HCT116 (cell line): ENCODE results near the gene COBLL1.

Source experiments
- CTCF ChIP-seq, 3 experiments: fragments of 200-600 bp in 1 of 3; sonication (generic) in 1 of 3; IDR thresholded peaks in 2 of 3; conservative IDR thresholded peaks in 1 of 3; 2 replicates each; pipeline ENCODE4 v1.5.1; 2012 to 2017; ENCODE audit warnings: low read depth in 2 of 3, low read length in 2 of 3, antibody characterized with exemption in 1 of 3, borderline replicate concordance in 1 of 3, control low read depth in 1 of 3, mild to moderate bottlenecking in 1 of 3, mixed read lengths in 1 of 3, mixed run types in 1 of 3, moderate library complexity in 1 of 3; ENCODE audit not compliant: insufficient read depth in 1 of 3
- POLR2AphosphoS5 ChIP-seq: IDR thresholded peaks from 2 replicates; pipeline ENCODE4 v1.6.1; 2011; ENCODE audit warnings: mild to moderate bottlenecking, low read depth, low read length, moderate library complexity
- TCF7L2 ChIP-seq: IDR thresholded peaks from 2 replicates; pipeline ENCODE4 v1.7.0; 2011; ENCODE audit warnings: borderline replicate concordance, inconsistent platforms; ENCODE audit not compliant: insufficient read depth, insufficient read length; ENCODE audit errors: extremely low read depth

- TF ChIP-seq CTCF (IDR thresholded peaks at IDR 0.05 in 2 of 3, conservative IDR thresholded peaks at IDR 0.05 in 1 of 3; ENCODE audit: borderline replicate concordance in 1 of 3, insufficient read depth in 1 of 3, low read depth in 2 of 3, low read length in 2 of 3) = no peak
- no peak for TF ChIP-seq TCF7L2
- no peak for TF ChIP-seq POLR2AphosphoS5
These were observed 174.1 kb downstream of the COBLL1 start for GRCh38 chr2:164667566-164667965.
